CD4-positive, alpha-beta T cell treated with Interleukin-17A for 4 hours (primary cell): ENCODE results near the gene PHACTR1.
"Not testable (repeated sequence)": the region's sequence is repeated elsewhere in the genome, so short reads cannot be mapped to it uniquely, and the experiment has no call there.

Experiments
- DNase-seq: peaks from one replicate; pipeline ENCODE4 v3.0.0-alpha.2; 2020; ENCODE audit warnings: mixed read lengths

Gene PHACTR1

DNA sequence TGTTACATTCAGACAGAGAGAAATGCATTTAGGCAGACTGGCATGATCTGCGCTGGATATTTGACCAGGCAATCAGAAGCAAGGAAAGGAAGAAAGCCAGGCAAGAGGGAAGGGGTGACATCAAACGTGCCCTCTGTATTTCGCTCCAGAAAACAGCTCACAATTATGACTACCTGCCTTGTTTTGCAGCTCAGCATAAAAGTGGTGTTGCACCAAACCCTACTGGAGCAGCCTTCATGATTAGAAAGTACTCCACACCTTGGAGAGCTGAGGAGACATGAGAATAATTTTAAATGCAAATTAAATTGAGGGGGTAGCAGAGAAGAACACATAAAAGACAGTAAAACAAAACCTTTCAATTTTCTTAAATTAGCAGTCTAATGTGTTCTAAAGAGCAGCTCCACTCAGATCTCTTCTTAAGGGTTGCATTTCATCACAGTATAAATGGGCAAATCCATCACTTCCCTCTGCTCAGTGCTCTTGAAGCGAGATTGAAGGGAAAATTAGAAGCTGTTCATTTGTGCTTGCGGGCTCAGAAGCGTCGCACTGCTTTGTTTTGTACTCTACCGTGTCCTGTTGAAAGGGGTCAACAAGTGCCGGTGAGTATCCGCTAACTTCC lies at the start of gene PHACTR1:
Gene PHACTR1 (plus strand): TSS at position 470 of the 619 bp plus-strand sequence.
- DNase-seq, result no peak

GRCh38 chr6:12666886-12667285 lies 49.7 kb upstream of the PHACTR1 start:
- no peak for DNase-seq

DNA sequence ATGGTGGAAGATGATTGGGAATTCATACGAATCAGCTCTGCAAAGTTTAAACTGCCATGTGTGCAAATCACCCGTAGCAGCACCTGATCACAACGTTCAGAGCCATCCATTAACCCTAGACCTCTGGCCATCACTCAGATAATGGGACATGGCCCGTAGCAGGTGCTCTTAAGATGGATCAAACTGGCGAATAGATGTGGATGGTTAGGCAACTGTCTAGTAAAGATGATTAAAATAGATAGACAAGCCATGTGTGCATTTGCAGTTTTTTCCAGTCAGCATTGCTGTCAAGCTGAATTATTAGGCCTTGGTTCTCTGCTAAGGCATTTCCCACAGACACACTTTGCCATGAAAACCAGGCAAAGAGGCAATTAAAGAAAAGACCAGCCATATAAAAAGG lies 40.6 kb upstream of the PHACTR1 start:
- DNase-seq, result no peak

- DNase-seq, result no peak
These were observed 37.2 kb upstream of the PHACTR1 start for GRCh38 chr6:12679341-12679740.

GRCh38 chr6:12693122-12693521 lies 23.4 kb upstream of the PHACTR1 start:
- no peak for DNase-seq

DNA sequence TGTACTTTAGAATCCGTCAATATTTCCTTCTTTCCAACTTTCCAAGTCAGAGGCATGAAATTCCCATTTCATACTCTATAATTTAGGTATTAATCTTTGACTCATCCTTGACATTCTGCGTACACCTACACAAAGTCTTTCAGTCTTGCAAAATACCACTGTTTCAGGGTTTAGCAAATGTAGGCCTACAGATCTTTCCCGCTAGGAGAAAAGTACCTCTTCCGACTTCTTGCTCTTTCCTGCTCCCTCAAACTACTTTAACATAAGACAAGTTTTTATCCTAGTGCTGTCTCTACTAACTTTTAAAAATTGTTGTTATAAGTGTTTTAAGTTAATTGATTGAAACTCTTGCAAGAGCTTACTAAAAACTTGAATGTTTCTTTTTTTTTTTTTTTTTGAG lies 18.3 kb upstream of the PHACTR1 start:
- no peak for DNase-seq

DNA sequence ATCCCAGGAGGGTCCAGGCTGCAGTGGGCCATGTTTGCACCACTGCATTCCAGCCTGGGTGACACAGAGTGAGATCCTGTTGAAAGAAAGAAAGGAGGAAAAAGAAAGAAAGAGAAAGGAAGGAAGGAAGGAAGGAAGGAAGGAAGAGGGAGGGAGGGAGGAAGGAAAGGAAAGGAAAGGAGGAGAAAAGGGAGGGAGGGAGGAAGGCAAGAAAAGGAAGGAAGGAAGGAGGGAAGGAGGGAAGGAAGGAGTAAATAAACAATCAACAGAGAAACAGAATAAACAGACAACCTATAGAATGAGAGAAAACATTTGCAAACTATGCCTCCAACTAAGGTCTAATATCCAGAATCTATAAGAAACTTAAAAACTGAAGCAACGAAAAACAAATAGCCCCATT lies 11.6 kb upstream of the PHACTR1 start:
- no peak for DNase-seq

DNA sequence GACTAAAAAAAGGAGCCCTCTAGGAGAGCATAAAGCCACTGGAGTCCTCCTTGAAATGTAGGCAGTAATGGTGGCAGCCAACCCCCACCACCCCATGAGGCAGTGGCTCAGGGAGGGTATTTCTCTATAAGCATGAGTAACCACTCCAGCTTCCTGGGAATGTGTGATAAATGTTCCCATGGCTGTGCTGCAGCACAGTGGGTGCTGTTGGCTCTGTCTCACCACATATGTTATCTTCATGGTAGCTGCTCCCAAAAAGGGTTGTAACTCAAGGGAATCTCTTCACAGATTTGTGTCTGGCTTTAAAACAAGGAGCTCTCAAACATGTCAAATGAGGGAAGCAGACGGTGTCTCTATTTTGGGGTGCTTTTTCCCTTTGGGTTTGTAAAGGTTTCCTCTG lies 7.5 kb upstream of the PHACTR1 start:
- no peak for DNase-seq

DNA sequence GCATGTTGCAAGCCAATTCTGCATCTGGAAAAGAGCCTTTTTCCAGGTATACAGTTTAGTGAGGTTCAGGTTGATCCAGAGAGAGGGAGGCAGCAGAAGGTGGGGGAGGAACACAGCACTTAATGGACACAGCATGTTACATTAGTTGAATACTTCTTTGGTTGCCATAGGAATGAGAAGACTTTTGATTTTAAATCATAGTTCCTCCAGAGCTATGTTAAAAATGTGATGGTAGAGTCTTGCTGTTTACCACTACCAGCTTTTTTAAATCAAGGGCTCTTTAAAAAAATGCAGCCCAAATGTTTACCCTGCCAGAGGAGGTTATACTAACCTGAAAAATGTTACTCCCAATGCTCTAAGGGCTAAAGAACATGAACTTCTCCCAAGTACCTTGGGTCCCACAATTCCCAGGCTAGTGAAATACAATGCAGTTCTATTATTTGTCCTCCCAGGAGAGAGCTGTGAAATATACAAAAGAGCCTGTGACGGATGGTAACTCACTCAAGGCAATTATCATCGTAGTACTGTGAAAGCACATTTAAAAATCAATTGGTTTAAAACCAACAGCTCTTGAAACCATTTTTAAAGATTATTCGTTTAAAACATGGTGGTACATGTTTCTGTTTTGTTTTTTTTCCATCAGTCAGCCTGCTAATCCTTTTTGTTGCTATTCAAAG lies 6.9 kb upstream of the PHACTR1 start:
- DNase-seq, result no peak

- no peak for DNase-seq
These were observed 5.6 kb upstream of the PHACTR1 start for GRCh38 chr6:12710921-12711320.

DNA sequence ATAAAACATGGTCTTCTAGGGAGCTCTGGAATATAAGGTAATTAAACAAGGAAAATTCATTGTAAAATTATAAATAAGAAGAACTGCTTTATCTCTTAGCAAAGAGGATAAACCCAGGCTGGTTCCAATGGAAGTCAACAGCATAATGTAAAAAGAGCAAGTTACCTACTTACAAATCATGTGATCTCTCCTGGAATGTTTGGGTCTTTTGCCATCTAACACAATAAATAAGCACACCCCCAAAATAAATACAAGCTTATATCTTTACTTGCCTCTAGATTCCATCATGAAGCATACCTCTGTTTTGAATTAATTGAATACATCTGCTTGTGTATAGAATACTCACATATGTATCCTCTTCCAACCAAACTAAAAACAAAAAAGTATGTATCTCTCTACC lies 2.5 kb upstream of the PHACTR1 start:
- DNase-seq, result no peak

- DNase-seq, result no peak
These were observed 1.1 kb upstream of the PHACTR1 start for GRCh38 chr6:12715437-12715836.

DNA sequence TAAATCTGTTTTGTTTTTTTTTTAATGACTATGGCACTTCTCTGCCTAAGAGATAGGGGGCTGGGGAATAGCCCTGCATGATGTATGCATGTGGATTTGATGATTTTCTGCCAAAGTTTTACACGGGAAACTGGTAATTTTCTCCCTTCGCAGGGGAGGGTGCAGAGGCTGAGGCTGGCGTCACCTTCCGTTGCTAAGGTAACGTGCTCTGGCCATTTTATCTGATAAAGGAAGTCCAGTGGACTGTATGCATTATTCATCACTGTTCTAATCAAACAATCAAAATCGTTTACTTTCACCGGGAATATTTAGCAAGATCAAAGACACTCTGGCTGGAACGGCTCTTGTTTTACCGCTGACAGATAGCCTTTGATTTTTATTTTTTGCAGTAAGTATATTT lies 789 bp downstream of the PHACTR1 start:
- DNase-seq, result no peak

DNA sequence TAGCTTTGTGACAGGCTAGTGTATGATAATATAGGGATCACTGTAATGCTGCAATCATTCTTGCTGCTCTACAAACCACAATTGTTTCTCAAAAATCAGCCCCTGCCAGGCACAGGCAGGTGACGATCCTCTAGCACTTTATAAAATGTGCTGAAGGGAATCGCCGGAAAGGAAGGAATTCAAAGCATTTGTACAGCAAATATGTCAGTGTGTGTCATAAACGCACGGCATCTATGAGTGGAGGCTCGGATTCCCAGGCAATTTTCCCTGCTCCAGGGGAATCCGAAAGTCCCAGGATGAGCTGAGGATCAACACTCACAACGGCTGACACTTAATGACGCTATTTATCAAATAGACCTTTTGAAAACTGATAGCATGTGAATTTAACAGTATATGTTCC lies 1.4 kb downstream of the PHACTR1 start:
- DNase-seq, result no peak

- DNase-seq, result no peak
These were observed 2.5 kb downstream of the PHACTR1 start for GRCh38 chr6:12719017-12719416.

DNA sequence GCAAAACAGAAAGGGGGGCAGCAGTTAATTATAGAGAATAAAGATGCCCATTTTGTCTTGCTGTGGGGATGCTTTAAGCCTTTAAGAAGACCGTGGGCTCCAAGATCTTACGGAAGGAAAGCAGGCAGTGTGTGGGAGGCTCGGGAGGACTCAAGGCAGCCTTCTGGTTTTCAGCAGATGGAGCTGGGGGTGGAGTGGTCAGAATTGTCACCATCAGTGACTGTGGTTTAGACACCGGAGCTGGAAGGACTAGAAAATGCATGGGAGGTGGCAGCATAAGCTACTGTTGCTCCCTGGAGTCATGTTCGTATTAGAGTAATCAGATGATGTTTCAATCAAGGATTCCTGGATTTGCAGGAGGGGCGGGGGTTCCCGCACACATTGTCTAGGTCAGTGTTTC lies 3.7 kb downstream of the PHACTR1 start:
- DNase-seq, result no peak

DNA sequence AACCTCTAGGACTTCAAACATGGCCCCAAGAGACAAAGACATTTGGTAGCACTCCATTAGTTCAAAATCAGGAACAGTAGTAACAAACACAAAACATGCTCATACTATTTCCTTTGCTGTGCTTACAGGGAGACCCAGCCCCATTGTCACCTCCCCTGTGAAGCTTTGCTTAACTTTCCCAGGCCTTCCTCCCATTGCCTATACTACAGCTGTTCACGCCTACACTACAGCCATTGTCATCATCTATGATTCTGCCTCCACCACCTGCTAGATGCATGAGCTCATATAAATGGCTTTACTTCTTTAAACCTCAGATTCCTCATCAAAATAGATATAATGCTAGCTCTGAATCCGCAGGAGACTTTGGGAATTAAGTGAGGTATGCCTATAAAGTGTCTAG lies 8.7 kb downstream of the PHACTR1 start:
- no peak for DNase-seq

DNA sequence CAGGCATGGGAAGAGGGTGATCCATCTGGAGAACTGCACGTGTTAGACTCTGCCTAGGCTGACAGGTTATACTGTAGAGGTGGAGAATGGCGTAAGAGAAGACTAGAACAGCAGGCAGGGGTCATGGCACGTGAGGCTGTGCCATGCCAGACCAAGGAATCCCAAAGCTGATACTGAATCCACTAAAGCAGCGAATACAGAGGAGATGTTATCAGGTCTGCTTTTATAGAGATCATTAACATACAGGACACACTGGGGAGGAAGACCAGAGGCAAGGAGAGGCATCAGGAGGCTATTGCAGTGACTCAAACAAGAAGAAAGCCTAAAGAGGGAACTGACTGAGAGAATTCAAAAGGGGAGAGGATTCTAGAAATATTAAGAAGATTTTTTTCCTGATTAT lies 12.9 kb downstream of the PHACTR1 start:
- no peak for DNase-seq

- not testable (repeated sequence) for DNase-seq
These were observed 14.2 kb downstream of the PHACTR1 start for GRCh38 chr6:12730809-12731208.

- DNase-seq, result no peak
These were observed 17.3 kb downstream of the PHACTR1 start for GRCh38 chr6:12733876-12734275.

- DNase-seq, result no peak
These were observed 19.2 kb downstream of the PHACTR1 start for GRCh38 chr6:12735786-12736185.

GRCh38 chr6:12748411-12748810 lies 31.8 kb downstream of the PHACTR1 start:
- DNase-seq, result no peak

DNA sequence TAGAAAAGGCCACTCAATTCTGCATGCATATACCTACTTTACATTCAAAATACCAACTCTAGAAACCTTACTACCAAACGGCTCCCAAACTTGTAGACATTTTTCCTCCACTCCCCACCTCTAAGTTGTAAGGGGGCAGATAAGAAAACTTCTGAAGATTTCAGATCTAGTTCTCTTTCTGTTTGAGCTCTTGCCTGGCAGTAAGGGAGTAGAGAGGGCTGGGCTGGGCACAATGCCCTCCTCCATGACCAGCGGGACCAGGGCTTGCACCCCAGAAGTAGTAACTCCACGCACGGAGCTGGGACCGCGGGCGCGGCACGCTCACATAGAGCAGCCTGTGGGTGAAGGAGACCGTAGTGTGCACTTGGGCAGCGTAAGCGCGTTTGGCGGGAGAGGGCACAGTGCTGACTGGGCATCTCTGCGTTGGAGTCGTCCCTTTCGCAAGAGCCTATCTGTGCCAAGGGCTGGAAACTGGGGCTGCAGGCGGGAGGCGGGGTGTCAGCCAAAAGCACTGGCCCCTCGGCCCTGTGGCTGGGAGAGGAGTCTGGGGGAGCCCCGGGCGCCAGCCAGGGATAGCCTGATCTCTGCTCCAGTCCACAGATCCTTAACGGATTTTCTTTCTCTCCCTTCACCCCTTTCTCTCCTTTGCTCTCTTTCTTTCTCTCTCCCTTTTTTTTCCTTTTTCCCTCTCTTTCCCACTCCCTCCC lies 32.4 kb downstream of the PHACTR1 start:
- DNase-seq, result no peak
